Endothelial cell of umbilical vein (primary cell): ENCODE measurements around the gene OR4C6. TPM values are rescaled to one million over a fixed set of nuclear protein-coding genes. Genes with fewer than 3 reads are reported as not detected.

ENCODE experiments used
- BruUV-seq: library from RNA; stranded (reverse); fragments of 400-500 nt; replicated peaks from 2 replicates; lab custom pipeline; 2021; lab: Mats Ljungman, UMichigan
- CTCF ChIA-PET: fragments of 300-600, 350-600 bp; sonication (Branson Sonifier 250); formaldehyde crosslinking; loops from one replicate; lab custom pipeline; 2021; ENCODE audit warnings: antibody characterized with exemption, inconsistent platforms; lab: Charles Lee
- POLR2A ChIA-PET: fragments of 300-600, 350-600 bp; sonication (Branson Sonifier 250); formaldehyde crosslinking; loops from one replicate; lab custom pipeline; 2021; ENCODE audit warnings: antibody characterized with exemption, inconsistent platforms; lab: Charles Lee
- DNase-seq: peaks from one replicate; pipeline ENCODE4 v3.0.0-alpha.2; 2011; ENCODE audit warnings: low read depth, low spot score
- FAIRE-seq: peaks from 2 replicates; lab custom pipeline; 2011; peaks lifted over from hg19 to GRCh38; lab: Jason Lieb, UNC
- H2AFZ ChIP-seq: 2 replicates; pipeline ENCODE4 v1.6.0; 2012; ENCODE audit warnings: low read depth, low read length, control low read depth, inconsistent platforms
- H3K27ac ChIP-seq: 2 replicates; pipeline ENCODE4 v1.5.1; 2011; ENCODE audit warnings: low read depth, mild to moderate bottlenecking, control low read depth, low read length, moderate library complexity; ENCODE audit not compliant: insufficient read depth
- H3K27me3 ChIP-seq, 2 experiments: 2 replicates each; pipeline versions ENCODE4 v1.6.0 to v1.6.1; 2011; ENCODE audit warnings: low read length in 2 of 2, mixed read lengths in 1 of 2; ENCODE audit not compliant: control insufficient read depth in 2 of 2, insufficient read depth in 2 of 2
- H3K36me3 ChIP-seq, 2 experiments: 2 replicates in 1 of 2; 3 replicates in 1 of 2; pipeline ENCODE4 v1.5.1; 2011; ENCODE audit warnings: low read length in 2 of 2, mild to moderate bottlenecking in 1 of 2, moderate library complexity in 1 of 2; ENCODE audit not compliant: control insufficient read depth in 2 of 2, insufficient read depth in 2 of 2; ENCODE audit errors: extremely low read depth in 1 of 2
- H3K4me1 ChIP-seq: 3 replicates; pipeline ENCODE4 v1.5.1; 2011; ENCODE audit warnings: mild to moderate bottlenecking, low read length; ENCODE audit not compliant: control insufficient read depth, insufficient read depth; ENCODE audit errors: extremely low read depth
- H3K4me2 ChIP-seq: 2 replicates; pipeline ENCODE4 v1.6.1; 2011; ENCODE audit warnings: low read length, control low read depth, mixed read lengths; ENCODE audit not compliant: insufficient read depth
- H3K4me3 ChIP-seq, 3 experiments: fragments of 200-600 bp in 1 of 3; sonication (generic), shearing (Covaris generic) in 1 of 3; replicated peaks in 1 of 3; 2 replicates each; pipeline ENCODE4 v1.5.1; 2011 to 2016; ENCODE audit warnings: control low read depth in 3 of 3, low read length in 3 of 3, mild to moderate bottlenecking in 2 of 3, inconsistent platforms in 1 of 3, low read depth in 1 of 3, moderate library complexity in 1 of 3; ENCODE audit not compliant: insufficient read depth in 1 of 3
- H3K79me2 ChIP-seq: 2 replicates; pipeline ENCODE4 v1.6.0; 2012; ENCODE audit warnings: low read length, inconsistent platforms; ENCODE audit not compliant: control insufficient read depth, insufficient read depth
- H3K9ac ChIP-seq: replicated peaks from 2 replicates; pipeline ENCODE3; 2011; ENCODE audit warnings: low read length, control low read depth; ENCODE audit not compliant: insufficient read depth; ENCODE audit errors: extremely low read depth
- H3K9me1 ChIP-seq: replicated peaks from 3 replicates; pipeline ENCODE4 v1.6.0; 2011; ENCODE audit warnings: mild to moderate bottlenecking, low read length; ENCODE audit not compliant: control insufficient read depth, insufficient read depth; ENCODE audit errors: extremely low read depth
- H3K9me3 ChIP-seq: replicated peaks from 2 replicates; pipeline ENCODE4 v1.5.1; 2012; ENCODE audit warnings: low read length, inconsistent platforms; ENCODE audit not compliant: control insufficient read depth, insufficient read depth
- H4K20me1 ChIP-seq: replicated peaks from 2 replicates; pipeline ENCODE3; 2011; ENCODE audit warnings: mild to moderate bottlenecking, low read length; ENCODE audit not compliant: control insufficient read depth, insufficient read depth; ENCODE audit errors: extremely low read depth
- CTCF ChIP-seq, 2 donors: IDR thresholded peaks; 1 replicate in 1 of 2; 2 replicates in 1 of 2; pipeline ENCODE4 v1.5.1; 2011; ENCODE audit warnings: low read length in 2 of 2, mild to moderate bottlenecking in 2 of 2, moderate library complexity in 2 of 2, control low read depth in 1 of 2, inconsistent platforms in 1 of 2, low read depth in 1 of 2; ENCODE audit not compliant: insufficient read depth in 1 of 2; ENCODE audit errors: extremely low read depth in 1 of 2
- EZH2 ChIP-seq: IDR thresholded peaks from 2 replicates; pipeline ENCODE4 v1.6.1; 2012; ENCODE audit warnings: borderline replicate concordance, low read depth, mild to moderate bottlenecking, moderate library complexity, low read length, inconsistent platforms; ENCODE audit not compliant: severe bottlenecking
- FOS ChIP-seq: IDR thresholded peaks from 2 replicates; pipeline ENCODE4 v1.6.1; 2011; ENCODE audit warnings: mild to moderate bottlenecking, low read length, moderate library complexity, borderline replicate concordance; ENCODE audit not compliant: insufficient read depth
- GATA2 ChIP-seq: IDR thresholded peaks from 2 replicates; pipeline ENCODE4 v1.7.0; 2011; ENCODE audit warnings: low read depth, mild to moderate bottlenecking, moderate library complexity, mixed read lengths, low read length; ENCODE audit not compliant: insufficient read length, insufficient read depth
- JUN ChIP-seq: IDR thresholded peaks from 2 replicates; pipeline ENCODE4 v1.6.1; 2011; ENCODE audit warnings: borderline replicate concordance, low read depth; ENCODE audit not compliant: insufficient read length, insufficient read depth
- MAX ChIP-seq: IDR thresholded peaks from 2 replicates; pipeline ENCODE4 v1.6.1; 2011; ENCODE audit not compliant: insufficient read depth, insufficient read length
- MYC ChIP-seq: IDR thresholded peaks from one replicate; pipeline ENCODE4 v1.6.1; 2011; ENCODE audit warnings: mild to moderate bottlenecking, low read depth, low read length
- POLR2A ChIP-seq: IDR thresholded peaks from 2 replicates; pipeline ENCODE4 v1.6.1; 2012; ENCODE audit warnings: low read depth, mild to moderate bottlenecking, control low read depth, low read length
- POLR2AphosphoS5 ChIP-seq: IDR thresholded peaks from 2 replicates; pipeline ENCODE4 v1.6.1; 2012; ENCODE audit warnings: low read depth, mild to moderate bottlenecking, control low read depth, low read length, moderate library complexity; ENCODE audit not compliant: insufficient read depth
- dilution Hi-C: fragments of 300-500 bp; cut with MboI; formaldehyde crosslinking; loops from one replicate; pipeline ENCODE4 v1.15.0; 2019; ENCODE audit warnings: low sequenced_read_pairs; ENCODE audit not compliant: extremely low pct_ligation_motif_present
- intact Hi-C: fragments of 100-400 bp; cut with micrococcal nuclease; formaldehyde crosslinking; loops from one replicate; pipeline ENCODE4 v1.10.0; 2022
- polyA plus RNA-seq, 4 experiments: library from polyadenylated mRNA; depleted of rRNA in 3 of 4; stranded (reverse) in 3 of 4; unstranded in 1 of 4; fragments of >200 nt; gene quantifications; 2 replicates each; pipeline versions ENCODE4 v1.2.1 to v1.2.3, GENCODE V29; 2011 to 2012; ENCODE audit warnings: missing spikeins in 1 of 4
- total RNA-seq: library from RNA; stranded (reverse); gene quantifications from 2 replicates; pipeline ENCODE4 v1.2.3, GENCODE V29; 2021

The OR4C6 gene
- total and polyA plus RNA-seq, 2 donors (not counting 3 experiments of a cell fraction or from before 2014, with no cell fraction given) = not detected

DNA sequence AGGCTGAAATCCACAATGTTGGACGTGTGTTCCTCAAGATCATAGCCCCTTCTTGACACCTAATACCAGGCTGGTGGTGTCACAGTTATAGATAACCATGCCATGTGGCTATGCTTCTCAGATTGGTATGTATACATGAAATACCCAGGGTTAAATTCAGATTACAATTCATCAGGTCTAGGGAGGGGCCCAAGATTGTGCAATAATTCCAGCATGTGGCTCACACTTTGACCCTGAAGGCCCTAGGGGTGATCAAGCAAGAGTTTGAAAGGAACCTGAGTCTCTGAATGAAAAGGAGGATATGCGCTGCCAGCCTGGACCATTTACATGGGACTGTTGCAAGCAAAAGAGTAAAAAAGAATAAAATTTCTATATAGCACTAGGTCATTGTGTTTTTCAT lies 7.4 kb downstream of the OR4C6 start:
- H3K4me2 ChIP-seq = no peak overlapping the region
- no peak overlapping the region for H2AFZ ChIP-seq
- intact Hi-C loops = no loop called here
- no peak for FAIRE-seq
- no peak overlapping the region for H3K27ac ChIP-seq
- BruUV-seq = no TSS peak
- no peaks in the 10 kb centered on the region for H3K36me3 ChIP-seq
- ChIA-PET CTCF (no interaction called here), POLR2A (no interaction called here)
- no peak overlapping the region for H3K9ac ChIP-seq
- H3K79me2 ChIP-seq = no peaks in the 10 kb centered on the region
- no peak for TF ChIP-seq POLR2AphosphoS5
- TF ChIP-seq FOS = no peak
- no peak for TF ChIP-seq JUN
- TF ChIP-seq CTCF (IDR thresholded peaks at IDR 0.05; ENCODE audit: extremely low read depth in 1 of 2, insufficient read depth in 1 of 2, low read depth in 1 of 2, low read length in 2 of 2) = no peak
- no peak for TF ChIP-seq POLR2A
- no peak for TF ChIP-seq MAX
- TF ChIP-seq GATA2 = no peak
- no peak for TF ChIP-seq MYC
- no peak for TF ChIP-seq EZH2
- no peaks in the 10 kb centered on the region for H4K20me1 ChIP-seq
- no peaks in the 10 kb centered on the region for H3K27me3 ChIP-seq
- H3K9me3 ChIP-seq = peaks cover 3% of the 10 kb centered on the region
- no peaks in the 10 kb centered on the region for H3K4me1 ChIP-seq
- no peak overlapping the region for H3K4me3 ChIP-seq
- no peaks in the 10 kb centered on the region for H3K9me1 ChIP-seq
- dilution Hi-C loops = no loop called here
- no peak for DNase-seq
